Measurements from ENCODE around the gene ABCC5. TPM values are rescaled to one million over a fixed set of nuclear protein-coding genes. Genes with fewer than 3 reads are reported as not detected.

ABCC5 gene
- total RNA-seq, 1 experiment from 2014 or later, result 35.1 TPM

DNA sequence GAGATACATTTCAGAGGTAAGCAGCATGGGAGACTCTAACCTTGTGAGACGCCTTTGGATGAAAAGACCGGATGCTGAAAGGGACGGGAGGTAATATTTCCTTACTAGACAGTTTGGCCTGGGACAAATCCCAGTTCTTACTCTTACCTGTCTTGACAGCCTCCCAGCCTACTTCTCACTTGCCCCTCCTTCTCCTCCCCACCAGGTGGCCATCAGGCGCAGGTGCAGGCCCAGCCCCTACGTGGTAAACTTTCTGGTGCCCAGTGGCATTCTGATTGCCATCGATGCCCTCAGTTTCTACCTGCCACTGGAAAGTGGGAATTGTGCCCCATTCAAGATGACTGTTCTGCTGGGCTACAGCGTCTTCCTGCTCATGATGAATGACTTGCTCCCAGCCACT is 20.1 kb upstream of the ABCC5 start:
- H3K27ac ChIP-seq (ENCODE audit: low read length), result no peak overlapping the region
- no peak overlapping the region for H3K4me3 ChIP-seq (ENCODE audit: low read depth in 2 of 2, low read length in 2 of 2)
- no peaks in the 10 kb centered on the region for H3K9me3 ChIP-seq (ENCODE audit: control insufficient read depth, insufficient read depth, low read depth, low read length)
- peaks cover 7% of the 10 kb centered on the region; the same call in 1 of the 2 replicates for H3K27me3 ChIP-seq (ENCODE audit: control insufficient read depth, insufficient read depth, low read length)
- CTCF ChIA-PET, result no interaction called here
- in situ Hi-C loops (cut with HindIII; ENCODE audit: low pct_unique_long_range_greater_than_20kb, low sequenced_read_pairs), result no loop called here
- H3K36me3 ChIP-seq (ENCODE audit: control insufficient read depth, insufficient read depth, low read length), result no peaks in the 10 kb centered on the region
- no TSS peak for BruUV-seq (replicated peaks)
- intact Hi-C loops (cut with micrococcal nuclease; ENCODE audit: unreplicated experiment), result no loop called here
- no peaks in the 10 kb centered on the region for H3K4me1 ChIP-seq (ENCODE audit: control insufficient read depth, insufficient read depth, low read length)
- TF ChIP-seq, protein P1, sequence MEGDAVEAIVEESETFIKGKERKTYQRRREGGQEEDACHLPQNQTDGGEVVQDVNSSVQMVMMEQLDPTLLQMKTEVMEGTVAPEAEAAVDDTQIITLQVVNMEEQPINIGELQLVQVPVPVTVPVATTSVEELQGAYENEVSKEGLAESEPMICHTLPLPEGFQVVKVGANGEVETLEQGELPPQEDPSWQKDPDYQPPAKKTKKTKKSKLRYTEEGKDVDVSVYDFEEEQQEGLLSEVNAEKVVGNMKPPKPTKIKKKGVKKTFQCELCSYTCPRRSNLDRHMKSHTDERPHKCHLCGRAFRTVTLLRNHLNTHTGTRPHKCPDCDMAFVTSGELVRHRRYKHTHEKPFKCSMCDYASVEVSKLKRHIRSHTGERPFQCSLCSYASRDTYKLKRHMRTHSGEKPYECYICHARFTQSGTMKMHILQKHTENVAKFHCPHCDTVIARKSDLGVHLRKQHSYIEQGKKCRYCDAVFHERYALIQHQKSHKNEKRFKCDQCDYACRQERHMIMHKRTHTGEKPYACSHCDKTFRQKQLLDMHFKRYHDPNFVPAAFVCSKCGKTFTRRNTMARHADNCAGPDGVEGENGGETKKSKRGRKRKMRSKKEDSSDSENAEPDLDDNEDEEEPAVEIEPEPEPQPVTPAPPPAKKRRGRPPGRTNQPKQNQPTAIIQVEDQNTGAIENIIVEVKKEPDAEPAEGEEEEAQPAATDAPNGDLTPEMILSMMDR (IDR thresholded peaks at IDR 0.05), result no peak
- TF ChIP-seq SIN3A (IDR thresholded peaks at IDR 0.05; ENCODE audit: borderline replicate concordance, insufficient read depth, low read depth, low read length) (no peak), TCF7L2 (IDR thresholded peaks at IDR 0.05; ENCODE audit: low read depth, low read length) (no peak), POLR2AphosphoS5 (IDR thresholded peaks at IDR 0.05; ENCODE audit: low read depth, low read length) (no peak)
- TF ChIP-seq, protein P2, sequence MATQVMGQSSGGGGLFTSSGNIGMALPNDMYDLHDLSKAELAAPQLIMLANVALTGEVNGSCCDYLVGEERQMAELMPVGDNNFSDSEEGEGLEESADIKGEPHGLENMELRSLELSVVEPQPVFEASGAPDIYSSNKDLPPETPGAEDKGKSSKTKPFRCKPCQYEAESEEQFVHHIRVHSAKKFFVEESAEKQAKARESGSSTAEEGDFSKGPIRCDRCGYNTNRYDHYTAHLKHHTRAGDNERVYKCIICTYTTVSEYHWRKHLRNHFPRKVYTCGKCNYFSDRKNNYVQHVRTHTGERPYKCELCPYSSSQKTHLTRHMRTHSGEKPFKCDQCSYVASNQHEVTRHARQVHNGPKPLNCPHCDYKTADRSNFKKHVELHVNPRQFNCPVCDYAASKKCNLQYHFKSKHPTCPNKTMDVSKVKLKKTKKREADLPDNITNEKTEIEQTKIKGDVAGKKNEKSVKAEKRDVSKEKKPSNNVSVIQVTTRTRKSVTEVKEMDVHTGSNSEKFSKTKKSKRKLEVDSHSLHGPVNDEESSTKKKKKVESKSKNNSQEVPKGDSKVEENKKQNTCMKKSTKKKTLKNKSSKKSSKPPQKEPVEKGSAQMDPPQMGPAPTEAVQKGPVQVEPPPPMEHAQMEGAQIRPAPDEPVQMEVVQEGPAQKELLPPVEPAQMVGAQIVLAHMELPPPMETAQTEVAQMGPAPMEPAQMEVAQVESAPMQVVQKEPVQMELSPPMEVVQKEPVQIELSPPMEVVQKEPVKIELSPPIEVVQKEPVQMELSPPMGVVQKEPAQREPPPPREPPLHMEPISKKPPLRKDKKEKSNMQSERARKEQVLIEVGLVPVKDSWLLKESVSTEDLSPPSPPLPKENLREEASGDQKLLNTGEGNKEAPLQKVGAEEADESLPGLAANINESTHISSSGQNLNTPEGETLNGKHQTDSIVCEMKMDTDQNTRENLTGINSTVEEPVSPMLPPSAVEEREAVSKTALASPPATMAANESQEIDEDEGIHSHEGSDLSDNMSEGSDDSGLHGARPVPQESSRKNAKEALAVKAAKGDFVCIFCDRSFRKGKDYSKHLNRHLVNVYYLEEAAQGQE (IDR thresholded peaks at IDR 0.05; ENCODE audit: insufficient read depth in 1 of 2, low read depth in 2 of 2, low read length in 1 of 2), result no peak
- no peak for ATAC-seq
- no peak for DNase-seq (ENCODE audit: low read depth, low spot score)
- POLR2A ChIA-PET, result no interaction called here

DNA sequence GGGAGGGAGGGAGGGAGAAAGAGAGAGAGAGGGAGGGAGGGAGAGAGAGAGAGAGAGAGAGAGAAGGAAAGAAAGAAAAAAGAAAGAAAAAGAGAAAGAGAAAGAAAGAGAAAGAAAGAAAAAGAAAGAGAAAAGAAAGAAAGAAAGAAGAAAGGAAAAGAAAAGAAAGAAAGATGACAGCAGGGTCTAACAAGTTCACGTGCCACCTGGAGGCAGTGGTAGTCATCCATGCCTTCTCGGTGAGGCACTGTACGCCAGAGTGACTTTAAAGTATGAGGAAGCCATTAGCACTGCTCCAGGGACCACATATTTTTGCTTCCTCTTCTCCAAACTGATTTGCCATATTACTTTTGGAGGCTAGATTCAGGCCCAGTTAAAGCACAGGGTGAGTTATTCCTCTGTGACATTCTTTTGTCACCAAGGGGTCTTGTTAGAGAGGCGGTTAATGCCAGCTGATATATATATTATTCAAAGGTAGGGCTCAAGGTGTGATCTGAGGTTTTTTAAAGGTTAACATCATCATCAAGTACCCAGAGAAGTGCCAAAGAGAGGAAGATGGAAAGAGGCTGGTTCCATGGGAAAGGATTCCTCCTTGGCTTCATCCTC is 13.6 kb upstream of the ABCC5 start, which contains the start of gene HTR3D:
Gene HTR3D, plus strand, starts transcription at position 556 of the 606 bp plus-strand sequence. Its CDS starts 0 bp downstream, at position 556.
- ATAC-seq, result no peak
- CTCF ChIA-PET, result no interaction called here
- H3K4me1 ChIP-seq (ENCODE audit: control insufficient read depth, insufficient read depth, low read length), result no peaks in the 10 kb centered on the region
- no peaks in the 10 kb centered on the region for H3K36me3 ChIP-seq (ENCODE audit: control insufficient read depth, insufficient read depth, low read length)
- no TSS peak for BruUV-seq (replicated peaks)
- POLR2A ChIA-PET, result no interaction called here
- H3K27ac ChIP-seq (ENCODE audit: low read length), result no peak within 1 kb of the TSS
- TF ChIP-seq SIN3A (IDR thresholded peaks at IDR 0.05; ENCODE audit: borderline replicate concordance, insufficient read depth, low read depth, low read length) (no peak), TCF7L2 (IDR thresholded peaks at IDR 0.05; ENCODE audit: low read depth, low read length) (no peak), POLR2AphosphoS5 (IDR thresholded peaks at IDR 0.05; ENCODE audit: low read depth, low read length) (no peak)
- TF ChIP-seq, protein P2 (IDR thresholded peaks at IDR 0.05; ENCODE audit: insufficient read depth in 1 of 2, low read depth in 2 of 2, low read length in 1 of 2), result no peak
- TF ChIP-seq, protein P1 (IDR thresholded peaks at IDR 0.05), result no peak
- DNase-seq (ENCODE audit: low read depth, low spot score), result no peak
- peaks cover 9% of the 10 kb centered on the region; the same call in 1 of the 2 replicates for H3K27me3 ChIP-seq (ENCODE audit: control insufficient read depth, insufficient read depth, low read length)
- in situ Hi-C loops (cut with HindIII; ENCODE audit: low pct_unique_long_range_greater_than_20kb, low sequenced_read_pairs), result no loop called here
- no peaks in the 10 kb centered on the region for H3K9me3 ChIP-seq (ENCODE audit: control insufficient read depth, insufficient read depth, low read depth, low read length)
- intact Hi-C loops (cut with micrococcal nuclease; ENCODE audit: unreplicated experiment), result no loop called here
- no peak within 1 kb of the TSS for H3K4me3 ChIP-seq (ENCODE audit: low read depth in 2 of 2, low read length in 2 of 2)
